HUES64 (cell line): ENCODE measurements around the gene ZNF70.

Experiments
- H3K27ac ChIP-seq: 2 replicates; pipeline ENCODE4 v1.7.0; 2013; ENCODE audit warnings: low read depth, low read length, inconsistent platforms
- H3K27me3 ChIP-seq: 2 replicates; pipeline ENCODE4 v1.6.1; 2013; ENCODE audit warnings: mild to moderate bottlenecking, low read length; ENCODE audit not compliant: insufficient read depth
- H3K36me3 ChIP-seq: 2 replicates; pipeline ENCODE4 v1.6.1; 2013; ENCODE audit warnings: mild to moderate bottlenecking, low read length; ENCODE audit not compliant: insufficient read depth
- H3K4me1 ChIP-seq: 2 replicates; pipeline ENCODE4 v1.6.1; 2013; ENCODE audit warnings: mild to moderate bottlenecking, low read length, moderate library complexity; ENCODE audit not compliant: insufficient read depth
- H3K4me3 ChIP-seq: 2 replicates; pipeline ENCODE4 v1.5.1; 2013; ENCODE audit warnings: mild to moderate bottlenecking, low read length, moderate library complexity
- H3K9ac ChIP-seq: 2 replicates; pipeline ENCODE4 v1.6.1; 2013; ENCODE audit warnings: mild to moderate bottlenecking, low read depth, low read length
- H3K9me3 ChIP-seq: 2 replicates; pipeline ENCODE4 v1.6.1; 2013; ENCODE audit warnings: low read depth, low read length; ENCODE audit not compliant: insufficient read depth
- WGBS: fragments of 150-250, 120-280 bp; methylation state at CpG from one replicate; pipeline ENCODE4 v1.1.7; 2013; ENCODE audit warnings: missing lambda C conversion rate; 5-methylcytosine and 5-hydroxymethylcytosine counted together

Gene ZNF70

DNA sequence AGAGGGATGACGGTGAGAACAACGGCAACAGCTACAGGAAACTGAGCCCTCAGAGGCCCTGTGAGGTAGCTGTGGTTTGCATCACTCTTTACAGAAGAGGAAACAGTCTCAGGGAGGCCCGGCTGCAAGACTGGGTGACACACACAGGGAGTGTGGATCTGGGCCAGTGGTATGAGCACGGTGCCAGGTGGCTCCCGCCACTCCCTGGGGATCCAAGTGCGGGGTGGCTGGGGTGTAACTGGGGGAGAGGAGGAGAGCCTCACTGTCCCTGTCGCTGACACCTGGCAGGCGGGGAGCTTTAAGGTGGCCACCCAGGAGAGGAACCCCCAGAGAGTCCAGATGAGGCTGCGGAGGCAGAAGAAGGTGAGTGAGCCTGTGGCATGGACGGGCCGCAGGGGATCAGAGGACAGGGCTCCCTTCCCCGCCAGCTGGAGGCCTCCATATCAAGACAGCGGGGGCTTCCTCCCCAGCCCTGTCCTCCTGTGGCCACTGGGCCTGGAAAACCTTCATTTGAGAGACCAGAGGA is 54.5 kb downstream of the ZNF70 start:
- Histone ChIP-seq H3K9me3 (no peaks in the 10 kb centered on the region), H3K27me3 (no peaks in the 10 kb centered on the region), H3K4me3 (no peak overlapping the region), H3K36me3 (peaks cover 48% of the 10 kb centered on the region), H3K4me1 (no peaks in the 10 kb centered on the region), H3K9ac (no peak overlapping the region), H3K27ac (no peak overlapping the region)
- WGBS = 93% methylated on average over 13 of the region's 13 CpGs

DNA sequence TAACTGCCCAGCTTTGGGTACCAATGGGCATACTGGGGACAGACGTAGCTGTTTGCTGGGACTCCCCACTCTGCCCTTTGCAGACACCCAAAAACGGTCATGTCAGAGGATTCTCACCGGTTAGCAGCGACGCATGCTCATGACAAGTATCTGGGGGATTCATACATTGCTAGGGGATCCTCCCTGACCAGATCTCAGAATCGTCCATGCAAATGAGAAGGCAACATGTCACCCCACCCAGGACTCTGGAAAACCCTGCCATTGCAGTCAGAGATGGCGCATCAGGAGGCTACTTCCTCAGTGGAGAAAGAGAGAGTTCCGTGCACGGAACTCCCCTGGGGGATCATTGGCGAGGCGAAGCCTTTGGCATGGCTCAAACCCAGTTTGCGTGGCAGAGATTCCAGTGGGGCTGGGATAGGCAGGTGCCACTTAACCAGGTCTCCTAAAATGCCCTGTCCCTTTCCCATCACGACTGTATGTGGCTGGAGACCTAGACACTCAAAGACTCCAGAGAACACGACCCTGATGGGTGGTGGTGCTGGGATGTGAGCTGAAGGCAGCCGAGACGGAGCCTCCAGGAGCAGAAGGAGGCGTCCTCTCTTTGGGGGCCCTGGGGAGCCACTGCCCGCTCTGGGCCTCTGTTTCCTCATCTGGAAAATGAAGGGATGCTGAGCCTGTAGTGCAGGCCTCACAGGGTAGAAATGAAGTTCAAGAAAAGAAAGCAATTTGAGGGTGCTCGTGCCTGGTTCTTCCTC is 55.2 kb downstream of the ZNF70 start:
- no peak overlapping the region for H3K4me3 ChIP-seq
- H3K36me3 ChIP-seq = peaks cover 43% of the 10 kb centered on the region
- no peaks in the 10 kb centered on the region for H3K9me3 ChIP-seq
- whole genome bisulfite sequencing = 94% methylated on average over 19 of the region's 19 CpGs
- no peak overlapping the region for H3K27ac ChIP-seq
- no peaks in the 10 kb centered on the region for H3K4me1 ChIP-seq
- no peaks in the 10 kb centered on the region for H3K27me3 ChIP-seq
- no peak overlapping the region for H3K9ac ChIP-seq

DNA sequence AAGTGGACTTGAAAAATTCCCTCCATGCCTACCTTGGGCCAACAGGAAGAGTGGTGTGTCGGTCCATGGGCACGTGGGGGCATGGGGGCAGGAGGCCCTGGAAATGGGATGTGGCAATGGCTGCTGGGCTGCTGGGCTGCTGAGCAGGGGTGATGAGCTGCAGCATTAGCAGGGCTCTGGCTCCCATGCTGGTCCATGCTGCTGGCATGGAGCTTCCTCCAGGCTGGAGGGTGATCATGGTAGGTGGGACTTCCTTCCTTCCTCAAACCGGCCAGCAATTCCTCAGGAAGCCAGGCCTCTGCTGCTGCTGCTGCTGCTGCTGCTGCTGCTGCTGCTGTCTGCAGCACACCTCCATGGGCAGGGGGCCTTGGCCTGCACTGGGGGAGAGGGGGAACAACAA is 55.8 kb downstream of the ZNF70 start:
- no peaks in the 10 kb centered on the region for H3K27me3 ChIP-seq
- no peaks in the 10 kb centered on the region for H3K9me3 ChIP-seq
- H3K36me3 ChIP-seq = peaks cover 37% of the 10 kb centered on the region
- H3K4me3 ChIP-seq = no peak overlapping the region
- H3K4me1 ChIP-seq = no peaks in the 10 kb centered on the region
- no peak overlapping the region for H3K27ac ChIP-seq
- WGBS = 97% methylated on average over 3 of the region's 3 CpGs
- no peak overlapping the region for H3K9ac ChIP-seq

DNA sequence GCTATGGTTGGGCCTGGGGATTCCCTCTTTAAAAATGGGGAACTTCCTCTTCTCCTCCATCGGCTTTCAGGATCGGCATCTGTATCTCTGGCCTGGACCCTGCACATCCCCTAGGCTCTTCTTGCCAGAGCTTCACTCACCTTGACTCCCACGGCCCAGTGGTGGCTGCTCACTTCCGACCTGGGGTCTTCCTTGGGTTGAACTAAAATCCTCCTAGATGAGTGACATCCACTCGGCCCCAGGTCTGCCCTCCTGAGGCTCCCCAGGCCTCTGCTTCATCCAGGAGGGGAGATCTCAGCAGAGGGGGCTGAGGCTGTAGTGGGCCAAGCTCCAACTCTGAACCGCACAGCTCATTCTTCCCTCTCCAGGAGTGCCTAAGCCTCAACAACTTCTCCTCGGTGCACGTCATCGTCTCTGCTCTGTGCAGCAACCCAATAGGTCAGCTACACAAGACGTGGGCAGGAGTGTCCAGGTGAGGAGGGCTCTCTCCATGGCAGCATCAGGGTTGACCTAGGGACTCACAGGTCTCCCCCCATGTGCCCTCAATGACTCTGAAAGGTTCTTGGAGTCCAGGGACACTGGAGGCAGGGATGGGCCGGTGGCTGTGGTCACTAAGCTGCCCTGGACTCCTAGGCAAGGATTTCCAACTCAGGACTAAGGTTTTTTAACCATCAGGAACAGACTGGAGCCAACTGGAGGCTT is 56.8 kb downstream of the ZNF70 start:
- no peak overlapping the region for H3K27ac ChIP-seq
- H3K9ac ChIP-seq = no peak overlapping the region
- H3K4me1 ChIP-seq = no peaks in the 10 kb centered on the region
- no peak overlapping the region for H3K4me3 ChIP-seq
- H3K9me3 ChIP-seq = no peaks in the 10 kb centered on the region
- H3K27me3 ChIP-seq = no peaks in the 10 kb centered on the region
- WGBS = 94% methylated on average over 11 of the region's 11 CpGs
- H3K36me3 ChIP-seq = peaks cover 38% of the 10 kb centered on the region

- H3K4me3 ChIP-seq = no peak overlapping the region
- H3K36me3 ChIP-seq = peaks cover 34% of the 10 kb centered on the region
- H3K27me3 ChIP-seq = no peaks in the 10 kb centered on the region
- WGBS = 92% methylated on average over 12 of the region's 12 CpGs
- H3K9ac ChIP-seq = no peak overlapping the region
- H3K9me3 ChIP-seq = no peaks in the 10 kb centered on the region
- H3K4me1 ChIP-seq = no peaks in the 10 kb centered on the region
- no peak overlapping the region for H3K27ac ChIP-seq
Measured at GRCh38 chr22:23692598-23693291, 58.2 kb downstream of the ZNF70 start.

DNA sequence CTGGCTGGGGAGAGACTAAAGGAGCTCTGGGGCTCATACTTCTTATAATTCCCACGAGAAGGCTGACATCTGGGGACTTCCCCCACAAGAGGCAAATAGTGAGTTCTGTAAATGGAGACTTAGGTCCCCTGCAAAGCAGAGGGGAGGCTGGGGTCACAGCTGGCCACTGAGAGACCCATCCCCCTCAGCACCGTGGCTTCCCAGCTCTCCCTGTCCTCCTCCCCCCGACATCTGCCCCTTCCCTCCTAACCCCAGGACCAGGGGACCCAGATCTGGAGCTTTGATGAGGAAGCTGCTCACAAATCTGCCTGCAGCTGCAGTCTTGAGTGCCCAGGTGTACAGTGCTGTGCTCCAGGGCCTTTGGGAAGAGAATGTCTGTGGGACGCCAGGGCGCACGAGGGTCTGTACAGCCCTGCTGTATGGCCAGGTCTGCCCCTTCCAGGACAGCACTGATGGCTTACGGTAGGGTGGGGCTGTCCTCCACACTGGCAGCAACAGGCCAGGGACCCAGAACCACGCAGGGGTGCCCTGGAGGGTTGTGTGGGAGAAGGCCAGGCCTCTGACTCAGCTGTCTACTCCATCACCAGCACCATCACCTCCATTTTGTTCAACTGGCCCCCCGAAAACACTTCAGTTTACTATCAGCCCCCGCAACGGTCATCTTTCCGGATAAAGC is 59.0 kb downstream of the ZNF70 start:
- Histone ChIP-seq H3K9ac (no peak overlapping the region), H3K36me3 (peaks cover 34% of the 10 kb centered on the region), H3K27ac (no peak overlapping the region), H3K4me1 (no peaks in the 10 kb centered on the region), H3K27me3 (no peaks in the 10 kb centered on the region), H3K4me3 (no peak overlapping the region), H3K9me3 (no peaks in the 10 kb centered on the region)
- 95% methylated on average over 12 of the region's 12 CpGs for WGBS

- Histone ChIP-seq H3K27me3 (no peaks in the 10 kb centered on the region), H3K9ac (no peak within 1 kb of the TSS), H3K4me3 (no peak within 1 kb of the TSS), H3K27ac (no peak within 1 kb of the TSS), H3K9me3 (no peaks in the 10 kb centered on the region), H3K36me3 (peaks cover 34% of the 10 kb centered on the region), H3K4me1 (no peaks in the 10 kb centered on the region)
- WGBS = 88% methylated on average over 5 of the region's 5 CpGs
Measured at GRCh38 chr22:23690713-23691112, 60.2 kb downstream of the ZNF70 start, which contains the start of gene RGL4. TSS of gene RGL4 (plus strand) at chr22:23691013. CDS start at chr22:23692031, 1,018 bp downstream.

GRCh38 chr22:23689414-23689813 is 61.5 kb downstream of the ZNF70 start:
- H3K27ac ChIP-seq = no peak overlapping the region
- no peaks in the 10 kb centered on the region for H3K9me3 ChIP-seq
- peaks cover 23% of the 10 kb centered on the region for H3K36me3 ChIP-seq
- no peaks in the 10 kb centered on the region for H3K27me3 ChIP-seq
- no peaks in the 10 kb centered on the region for H3K4me1 ChIP-seq
- no peak overlapping the region for H3K9ac ChIP-seq
- 94% methylated on average over 7 of the region's 7 CpGs for WGBS
- no peak overlapping the region for H3K4me3 ChIP-seq
